Measurements from ENCODE around the gene GPR62.
A peak's percentile ranks its signal among the peaks of the same experiment; 100 is the strongest.

The GPR62 gene

GRCh38 chr3:51997172-51997571 lies 42.0 kb downstream of the GPR62 start:
- no peak for DNase-seq

GRCh38 chr3:51997935-51998596 lies 42.9 kb downstream of the GPR62 start:
- no peak for DNase-seq

GRCh38 chr3:51998774-51999173 lies 43.6 kb downstream of the GPR62 start:
- DNase-seq = no peak

- DNase-seq = no peak
Observed at GRCh38 chr3:51999846-52000245, 44.7 kb downstream of the GPR62 start.

GRCh38 chr3:52001443-52001974 lies 46.3 kb downstream of the GPR62 start:
- peak; percentile 87 for DNase-seq

GRCh38 chr3:52002748-52003147 lies 47.6 kb downstream of the GPR62 start:
- no peak for DNase-seq

GRCh38 chr3:52004163-52004787 lies 49.1 kb downstream of the GPR62 start:
- DNase-seq = no peak

- no peak for DNase-seq
Observed at GRCh38 chr3:52004906-52005395, 49.8 kb downstream of the GPR62 start.

GRCh38 chr3:52005571-52005986 lies 50.4 kb downstream of the GPR62 start:
- no peak for DNase-seq

GRCh38 chr3:52006017-52006819 lies 51.0 kb downstream of the GPR62 start:
- DNase-seq = no peak

GRCh38 chr3:52006820-52007133 lies 51.6 kb downstream of the GPR62 start:
- DNase-seq = no peak

Measured in activated naive CD4-positive, alpha-beta T cell treated with anti-CD3 and anti-CD28 coated beads, Interleukin-2, amount 50 U/mL, for 16 hours (primary cell).